Vagina (tissue), 2 donors: Measurements from ENCODE around the gene PHTF1.

Experiments
- CTCF ChIP-seq, 3 experiments: fragments of 450-650 bp in 2 of 3; fragments of 200-600 bp in 1 of 3; sonication (generic) in 1 of 3; IDR thresholded peaks; one replicate each; pipeline ENCODE4 v1.5.1; 2017 to 2019; ENCODE audit warnings: antibody characterized with exemption in 3 of 3, mild to moderate bottlenecking in 2 of 3, moderate library complexity in 2 of 3
- POLR2AphosphoS5 ChIP-seq, 2 donors: sonication (generic); formaldehyde crosslinking; IDR thresholded peaks; one replicate each; pipeline ENCODE4 v1.9.0; 2017; ENCODE audit warnings: antibody characterized with exemption in 2 of 2, mild to moderate bottlenecking in 2 of 2, low read depth in 1 of 2; ENCODE audit not compliant: insufficient read depth in 1 of 2

- TF ChIP-seq CTCF (IDR thresholded peaks at IDR 0.05) (no peak), POLR2AphosphoS5 (IDR thresholded peaks at IDR 0.05; ENCODE audit: insufficient read depth in 1 of 2, low read depth in 1 of 2) (no peak)
These were observed 41.2 kb upstream of the PHTF1 start for GRCh38 chr1:113800487-113800886.
